Measurements from ENCODE around the gene FGFR1OP2.
"Not testable (repeated sequence)": the region's sequence is repeated elsewhere in the genome, so short reads cannot be mapped to it uniquely, and the experiment has no call there.

Gene FGFR1OP2

DNA sequence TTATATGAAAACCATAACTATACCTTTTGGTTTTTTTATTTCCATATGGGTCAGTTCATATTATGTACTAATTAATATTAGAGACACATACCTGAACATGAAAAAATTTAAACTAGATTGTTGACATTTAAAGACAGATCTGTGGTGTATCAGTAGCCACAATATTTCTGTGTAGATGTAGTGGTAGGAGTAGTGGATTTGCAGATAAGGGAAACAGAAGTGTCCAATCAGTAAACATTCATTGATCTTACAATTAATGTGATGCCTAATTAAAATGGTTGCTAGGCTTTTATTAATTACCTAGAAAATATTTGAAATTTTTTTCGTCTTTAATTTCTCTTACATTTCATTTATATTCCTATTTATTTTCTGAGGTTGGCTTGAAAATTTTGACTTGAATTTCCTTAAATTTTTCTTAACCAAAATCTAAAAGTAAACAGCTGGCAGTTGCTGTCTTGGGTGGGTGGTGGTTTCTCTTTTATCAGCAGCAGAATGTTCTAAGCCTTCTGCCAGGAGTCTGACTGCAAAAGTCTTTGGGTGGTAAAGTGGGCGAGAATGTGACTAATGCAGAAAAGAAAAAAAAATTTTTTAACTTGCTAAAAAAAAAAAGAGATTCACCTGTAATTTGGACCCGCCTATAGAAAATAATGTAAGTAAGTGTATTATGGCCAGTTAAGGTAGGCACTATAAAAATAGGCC lies 2.4 kb downstream of the FGFR1OP2 start:
- in situ Hi-C loops (cut with MboI; ENCODE audit: low sequenced_read_pairs), result no loop called here

DNA sequence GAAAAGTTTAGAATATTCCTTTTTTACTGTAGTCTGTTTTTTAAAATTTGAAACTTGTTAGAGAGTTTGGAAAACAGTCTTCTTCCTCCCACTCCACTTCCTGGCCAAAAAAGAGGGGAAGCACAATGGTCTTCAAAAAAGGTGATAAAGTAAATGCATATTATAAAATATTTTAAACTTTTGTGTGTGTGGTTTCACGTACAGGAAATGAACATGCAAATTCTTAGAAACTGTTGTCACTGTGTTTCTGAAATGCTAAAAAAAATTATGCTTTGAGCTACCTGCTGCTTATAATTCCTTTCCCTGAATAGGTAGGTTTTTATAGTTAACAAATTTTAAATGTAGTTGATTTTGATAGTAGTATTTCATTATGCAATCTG lies 2.9 kb downstream of the FGFR1OP2 start:
- in situ Hi-C loops (cut with MboI; ENCODE audit: low sequenced_read_pairs), result no loop called here

DNA sequence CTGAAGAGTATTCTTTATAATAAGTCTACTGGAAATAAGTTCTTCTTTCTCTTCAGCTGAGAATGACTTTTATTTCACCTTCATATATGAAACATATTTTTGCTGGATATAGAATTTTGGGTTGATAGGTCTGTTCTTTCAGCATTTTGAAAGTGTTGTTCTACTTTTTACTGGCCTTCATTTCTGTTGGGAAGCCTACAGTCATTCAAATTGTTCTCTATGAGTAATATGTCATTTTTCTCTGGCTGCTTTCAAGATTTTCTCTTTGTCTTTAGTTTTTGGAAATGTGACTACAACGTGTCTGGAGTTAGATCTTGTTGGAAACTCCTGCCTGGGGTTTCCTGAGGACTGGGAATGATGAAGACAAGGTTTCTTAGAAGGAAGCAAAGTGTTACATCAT lies 10.0 kb downstream of the FGFR1OP2 start:
- in situ Hi-C loops (cut with MboI; ENCODE audit: low sequenced_read_pairs), result no loop called here

DNA sequence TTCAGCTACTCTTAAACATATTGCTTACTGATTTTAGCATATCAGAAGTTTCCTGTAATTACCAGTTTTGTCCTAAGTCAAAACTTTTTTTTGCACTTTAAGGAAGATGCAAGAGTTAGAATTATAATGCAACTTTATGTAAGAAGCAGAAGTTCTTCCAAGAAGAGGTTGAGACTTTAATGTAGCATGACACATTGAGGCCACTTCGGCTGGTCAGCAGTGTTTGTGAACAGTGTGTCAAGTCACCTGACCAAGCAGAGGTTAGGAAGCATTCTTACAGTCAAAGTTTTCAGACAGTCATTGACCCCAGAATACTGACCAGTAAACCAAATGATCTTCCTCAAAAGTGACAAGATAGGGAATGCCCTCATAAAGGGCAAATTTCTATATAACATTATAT lies 15.2 kb downstream of the FGFR1OP2 start:
- in situ Hi-C loops (cut with MboI; ENCODE audit: low sequenced_read_pairs), result no loop called here

DNA sequence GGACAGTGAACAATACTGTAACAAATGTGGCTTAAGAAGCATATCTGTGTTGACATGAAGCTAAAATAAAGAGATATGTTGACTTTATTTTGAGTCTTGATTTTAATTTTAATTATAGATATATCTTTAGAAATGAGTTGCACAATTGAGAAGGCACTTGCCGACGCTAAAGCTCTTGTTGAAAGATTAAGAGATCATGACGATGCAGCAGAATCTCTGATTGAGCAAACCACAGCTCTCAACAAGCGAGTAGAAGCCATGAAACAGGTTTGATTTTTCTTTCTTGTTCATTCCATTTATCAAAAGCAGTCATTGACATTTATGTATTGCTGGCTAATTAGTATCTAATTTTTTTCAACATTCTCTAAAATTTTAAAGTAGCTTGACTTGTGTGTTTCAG lies 15.8 kb downstream of the FGFR1OP2 start:
- in situ Hi-C loops (cut with MboI; ENCODE audit: low sequenced_read_pairs), result no loop called here

DNA sequence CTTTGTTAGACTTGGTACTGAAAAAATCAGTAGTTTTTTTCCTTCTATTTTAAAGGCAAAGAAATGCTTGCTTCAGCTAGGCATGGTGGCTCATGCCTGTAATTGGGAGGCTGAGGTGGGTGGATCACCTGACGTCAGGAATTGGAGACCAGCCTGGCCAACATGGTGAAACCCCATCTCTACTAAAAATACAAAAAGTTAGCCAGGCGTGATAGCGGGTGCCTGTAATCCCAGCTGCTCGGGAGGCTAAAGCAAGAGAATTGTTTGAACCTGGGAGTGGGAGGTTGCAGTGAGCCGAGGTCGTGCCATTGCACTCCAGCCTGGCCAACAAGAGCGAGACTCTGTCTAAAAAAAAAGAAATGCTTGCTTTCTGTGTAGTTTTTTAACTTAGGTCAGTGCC lies 23.1 kb downstream of the FGFR1OP2 start:
- in situ Hi-C loops (cut with MboI; ENCODE audit: low sequenced_read_pairs), result not testable (repeated sequence)

DNA sequence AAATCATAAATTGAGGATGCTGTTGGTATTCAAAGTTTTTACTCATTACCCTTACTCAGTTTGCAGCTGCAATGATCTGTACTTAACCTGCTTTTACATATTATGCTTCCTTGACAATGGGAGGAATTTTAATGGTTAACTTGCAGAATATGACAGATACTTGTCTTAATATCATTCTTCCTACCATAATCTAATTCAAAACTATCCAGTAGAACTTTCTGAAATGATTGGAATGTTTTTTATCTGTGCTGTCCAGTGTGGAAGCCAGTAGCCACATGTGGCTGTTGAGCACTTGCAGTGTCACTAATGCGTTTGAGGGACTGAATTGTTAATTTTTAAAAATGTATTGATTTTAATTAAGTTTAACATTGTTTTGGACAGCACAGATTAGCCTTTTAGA lies 23.5 kb downstream of the FGFR1OP2 start:
- in situ Hi-C loops (cut with MboI; ENCODE audit: low sequenced_read_pairs), result no loop called here

DNA sequence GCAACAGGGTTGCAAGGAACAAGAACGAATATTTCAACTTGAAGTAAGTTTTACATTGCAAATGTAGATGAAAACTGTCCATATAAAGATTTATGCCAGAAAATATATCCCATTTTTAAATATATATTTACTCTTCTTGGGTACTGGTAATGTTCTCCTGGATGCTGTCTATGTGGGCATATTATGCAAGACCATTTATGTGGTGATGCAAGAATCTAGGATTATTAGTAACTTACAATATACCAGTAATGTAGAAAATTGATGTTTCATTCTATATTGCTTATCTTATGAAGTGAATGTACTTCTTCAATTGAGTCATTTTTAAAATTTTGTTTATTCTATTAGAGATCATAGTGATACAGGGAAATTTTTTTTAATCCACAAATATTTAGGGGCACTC lies 25.1 kb downstream of the FGFR1OP2 start:
- in situ Hi-C loops (cut with MboI; ENCODE audit: low sequenced_read_pairs), result no loop called here

DNA sequence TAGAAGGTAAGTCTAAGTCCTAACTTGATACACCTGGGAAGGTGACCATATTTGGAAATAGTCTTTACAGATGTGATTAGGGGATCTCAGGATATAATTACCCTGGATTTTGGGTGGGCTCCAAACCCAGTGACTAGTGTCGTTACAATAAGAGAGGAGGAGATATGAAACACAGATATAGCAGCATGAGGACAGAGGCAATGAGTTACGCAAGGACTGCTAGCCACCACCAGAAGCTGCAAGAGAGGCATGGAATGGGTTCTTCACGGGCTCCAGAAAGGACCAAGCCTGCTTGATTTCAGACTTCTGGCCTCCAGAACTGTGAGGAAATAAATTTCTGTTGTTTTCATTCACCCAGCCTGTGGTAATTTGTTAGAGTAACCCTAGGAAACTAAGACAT lies 28.6 kb downstream of the FGFR1OP2 start:
- in situ Hi-C loops (cut with MboI; ENCODE audit: low sequenced_read_pairs), result no loop called here

DNA sequence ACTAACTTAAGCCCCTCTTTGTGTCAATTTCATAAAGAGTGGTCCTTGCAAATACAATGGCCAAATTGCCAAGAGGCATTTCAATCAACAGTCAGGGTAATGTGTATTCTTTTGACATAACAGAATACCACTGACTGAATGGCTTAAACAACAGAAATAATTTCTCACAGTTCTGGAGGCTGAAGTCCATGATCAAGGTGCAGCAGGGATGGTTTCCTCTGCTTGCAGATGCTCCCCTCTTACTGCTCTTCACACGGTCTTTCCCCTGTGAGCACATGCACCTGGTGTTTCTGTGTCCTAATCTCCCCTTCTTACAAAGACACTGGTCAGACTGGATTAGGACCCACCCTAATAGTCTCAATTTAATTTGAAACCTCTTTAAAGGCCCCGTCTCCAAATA lies 31.9 kb downstream of the FGFR1OP2 start:
- in situ Hi-C loops (cut with MboI; ENCODE audit: low sequenced_read_pairs), result no loop called here

DNA sequence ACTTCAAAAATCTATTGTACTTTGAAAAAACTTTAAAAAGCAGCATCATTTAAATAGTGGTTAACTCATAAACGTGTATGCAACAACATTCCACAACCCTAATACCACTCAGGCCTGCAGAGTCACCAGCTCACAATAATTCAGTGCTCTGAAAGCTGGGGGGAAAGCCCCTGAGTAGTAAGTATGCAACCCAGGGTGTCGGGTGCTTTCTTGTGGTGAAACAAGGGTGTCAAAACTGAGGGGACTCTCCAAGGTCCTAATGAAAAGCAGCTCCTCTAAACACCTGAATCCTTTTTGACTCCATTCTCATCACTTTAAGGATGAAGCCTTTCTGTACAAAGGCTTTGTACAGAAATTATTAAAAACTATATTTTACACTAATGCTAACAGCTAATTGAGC lies 33.7 kb downstream of the FGFR1OP2 start:
- in situ Hi-C loops (cut with MboI; ENCODE audit: low sequenced_read_pairs), result no loop called here

DNA sequence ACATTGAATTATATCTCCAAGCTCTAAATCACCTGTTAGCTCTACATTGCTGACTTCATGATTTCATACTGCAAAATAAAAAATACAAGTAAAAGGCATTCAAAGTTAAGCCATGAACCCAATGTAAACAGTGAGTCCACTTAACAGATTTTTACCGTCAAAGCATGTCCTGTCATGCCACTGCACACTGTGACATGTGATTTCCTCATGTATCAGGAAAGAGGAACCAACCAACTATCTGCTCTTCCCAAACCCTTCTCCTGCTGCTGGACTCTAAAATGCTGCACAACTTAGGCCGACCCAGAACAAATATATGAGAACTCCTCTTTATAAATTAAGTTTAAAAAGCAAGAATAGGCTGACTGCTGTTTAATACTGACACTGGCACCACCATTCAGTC lies 38.4 kb downstream of the FGFR1OP2 start:
- in situ Hi-C loops (cut with MboI; ENCODE audit: low sequenced_read_pairs), result no loop called here

DNA sequence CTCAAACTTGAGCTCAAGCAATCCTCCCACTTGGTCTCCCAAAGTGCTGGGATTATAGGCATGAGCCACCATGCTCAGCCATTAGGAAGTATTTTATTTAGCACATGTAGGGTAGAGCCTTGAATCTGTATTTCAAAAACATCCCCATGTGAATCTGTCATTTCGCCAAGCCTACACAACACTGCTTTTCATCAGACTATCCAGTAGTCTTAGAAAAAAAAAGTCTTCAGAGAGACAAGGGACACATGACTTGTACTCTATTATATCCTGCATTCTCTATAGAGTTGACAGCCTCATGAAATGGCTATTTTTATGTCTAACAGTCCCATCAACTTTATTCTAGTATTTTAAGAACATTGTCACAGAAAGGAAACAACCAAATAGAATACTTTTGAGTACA lies 40.5 kb downstream of the FGFR1OP2 start:
- in situ Hi-C loops (cut with MboI; ENCODE audit: low sequenced_read_pairs), result no loop called here

DNA sequence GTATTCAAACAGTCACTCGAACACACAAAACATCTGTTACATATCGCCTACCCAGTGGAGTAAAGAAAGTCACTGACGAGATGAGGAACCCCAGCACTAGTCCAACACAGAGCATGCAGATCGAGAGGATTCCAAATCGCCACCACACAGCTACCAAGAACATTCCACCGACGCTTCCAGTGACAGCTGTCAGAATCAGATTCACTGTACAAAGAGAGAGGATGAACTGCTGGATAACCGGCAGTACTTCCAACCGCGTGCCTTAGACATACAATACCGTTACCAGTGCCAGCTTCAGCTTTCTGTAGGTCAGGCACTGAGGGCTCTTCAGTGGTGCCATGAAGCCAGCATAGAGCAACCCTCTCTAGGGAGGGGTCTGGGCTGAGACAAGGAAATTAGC lies 41.5 kb downstream of the FGFR1OP2 start:
- in situ Hi-C loops (cut with MboI; ENCODE audit: low sequenced_read_pairs), result no loop called here

DNA sequence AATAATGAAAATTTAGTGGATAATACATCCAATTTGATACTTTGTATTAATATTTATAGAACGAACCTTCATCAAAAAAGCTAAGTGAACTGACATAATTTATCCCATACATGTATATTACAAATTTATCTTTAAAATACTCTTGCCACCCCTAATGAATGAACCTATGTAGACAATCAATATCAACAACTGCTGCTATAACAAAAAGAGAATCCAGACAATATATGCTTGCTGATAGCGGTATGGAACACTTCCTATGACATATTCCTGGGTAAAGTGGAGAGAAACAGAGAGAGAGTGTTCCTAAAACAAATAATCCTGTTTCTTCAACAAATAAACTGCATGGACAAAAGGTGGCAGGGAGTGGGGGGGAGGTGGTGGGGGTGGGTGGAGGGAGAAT lies 44.6 kb downstream of the FGFR1OP2 start:
- in situ Hi-C loops (cut with MboI; ENCODE audit: low sequenced_read_pairs), result no loop called here

DNA sequence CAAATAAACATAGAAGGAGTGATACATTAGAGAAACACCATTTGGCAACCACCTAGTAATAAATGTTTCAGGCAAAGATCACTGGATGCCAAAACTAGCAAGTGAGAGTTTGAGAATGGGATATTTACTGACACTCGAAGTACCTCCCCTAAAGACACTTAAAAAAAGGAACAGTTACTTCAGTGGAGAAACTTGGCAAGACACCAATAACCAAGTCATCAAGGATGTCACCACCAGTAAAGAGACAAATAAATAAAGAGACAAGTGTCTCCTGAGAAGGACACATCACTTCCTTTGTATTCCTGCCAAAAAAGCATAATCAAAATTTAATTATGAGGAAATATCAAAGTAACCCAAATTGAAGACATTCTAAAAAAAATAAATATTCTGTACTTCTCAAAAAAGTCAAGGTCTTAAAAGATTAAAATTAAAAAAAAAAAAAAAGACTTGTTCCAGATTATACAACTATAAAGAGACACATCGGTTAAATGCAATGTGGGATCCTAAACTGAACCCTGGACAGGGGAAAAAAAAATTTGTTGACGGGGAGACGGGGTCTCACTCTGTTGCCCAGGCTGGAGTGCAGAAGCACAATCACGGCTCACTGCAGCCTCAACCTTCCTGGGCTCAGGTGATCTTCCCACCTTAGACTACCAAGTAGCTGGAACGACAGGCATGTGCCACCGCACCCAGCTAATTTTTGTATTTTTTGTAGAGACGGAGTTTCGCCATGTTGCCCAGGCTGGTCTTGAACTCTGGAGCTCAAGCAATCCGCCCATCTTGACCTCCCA lies 49.6 kb downstream of the FGFR1OP2 start:
- in situ Hi-C loops (cut with MboI; ENCODE audit: low sequenced_read_pairs), result no loop called here

DNA sequence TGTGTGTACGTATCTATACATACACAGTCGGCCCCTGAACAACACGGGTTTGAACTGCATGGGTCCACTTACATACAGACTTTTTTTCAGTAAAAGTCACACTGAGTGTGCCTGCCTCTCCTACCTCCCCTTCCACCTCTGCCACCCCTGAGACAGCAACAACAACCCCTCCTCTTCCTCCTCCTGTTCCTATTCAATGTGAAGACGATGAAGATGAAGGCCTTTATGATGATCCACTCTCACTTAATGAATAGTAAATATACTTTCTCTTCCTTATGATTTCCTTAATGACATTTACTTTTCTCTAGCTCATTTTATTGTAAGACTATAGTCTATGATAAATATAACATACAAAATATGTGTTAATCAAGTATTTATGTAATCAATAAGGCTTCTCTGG lies 50.4 kb downstream of the FGFR1OP2 start:
- in situ Hi-C loops (cut with MboI; ENCODE audit: low sequenced_read_pairs), result no loop called here

DNA sequence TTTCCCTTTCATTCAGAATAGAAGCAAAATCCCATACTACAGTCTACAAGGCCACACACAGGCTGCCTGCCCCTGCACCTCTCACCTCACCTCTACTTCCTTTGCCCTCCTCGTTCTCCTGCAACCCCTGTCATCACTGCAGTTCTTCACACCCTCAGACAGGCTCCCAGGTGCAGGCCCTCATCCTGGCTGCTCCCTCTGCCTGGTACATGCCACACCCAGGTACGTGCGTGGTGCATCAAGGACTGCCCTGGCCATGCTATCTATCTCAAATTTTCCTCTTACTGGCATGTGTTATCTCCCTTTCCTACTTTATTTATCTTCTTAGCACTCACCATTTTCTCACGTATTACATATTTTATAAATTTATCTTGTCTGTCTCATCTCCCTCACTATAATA lies 51.6 kb downstream of the FGFR1OP2 start:
- in situ Hi-C loops (cut with MboI; ENCODE audit: low sequenced_read_pairs), result no loop called here

DNA sequence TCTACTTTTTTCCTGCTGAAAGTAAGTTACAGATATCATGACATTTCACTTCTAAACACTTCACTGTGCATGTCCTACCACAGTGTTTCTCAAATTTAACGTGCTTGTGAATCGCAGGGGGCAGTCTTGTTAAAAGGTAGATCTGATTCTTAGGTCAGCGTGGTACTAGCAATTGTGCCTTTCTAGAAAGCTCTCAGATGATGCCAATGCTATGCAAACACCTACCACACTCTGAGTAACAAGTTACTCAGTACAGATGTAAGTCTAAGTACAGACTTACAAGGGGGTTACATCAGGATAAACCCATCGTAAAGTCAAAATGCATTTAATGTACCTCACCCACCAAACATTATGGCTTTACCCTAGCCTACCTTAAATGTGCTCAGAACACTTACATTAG lies 53.6 kb downstream of the FGFR1OP2 start:
- in situ Hi-C loops (cut with MboI; ENCODE audit: low sequenced_read_pairs), result no loop called here

DNA sequence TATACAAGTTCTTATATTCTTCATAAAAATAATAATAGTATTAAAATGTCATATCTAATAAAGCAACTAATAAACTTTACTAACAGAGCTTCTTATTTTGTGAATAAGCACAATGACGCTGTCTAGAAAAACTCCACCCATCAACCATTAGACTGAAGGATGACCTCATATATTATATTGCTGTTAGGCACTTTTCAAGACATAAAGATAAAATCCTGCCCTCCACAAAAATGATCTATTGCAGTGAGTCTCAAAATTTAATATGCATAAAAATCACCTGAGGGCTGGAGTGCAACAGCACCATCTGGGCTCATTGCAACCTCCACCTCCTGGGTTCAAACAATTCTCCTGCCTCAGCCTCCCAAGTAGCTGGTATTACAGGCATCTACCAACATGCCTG lies 55.8 kb downstream of the FGFR1OP2 start:
- in situ Hi-C loops (cut with MboI; ENCODE audit: low sequenced_read_pairs), result no loop called here

DNA sequence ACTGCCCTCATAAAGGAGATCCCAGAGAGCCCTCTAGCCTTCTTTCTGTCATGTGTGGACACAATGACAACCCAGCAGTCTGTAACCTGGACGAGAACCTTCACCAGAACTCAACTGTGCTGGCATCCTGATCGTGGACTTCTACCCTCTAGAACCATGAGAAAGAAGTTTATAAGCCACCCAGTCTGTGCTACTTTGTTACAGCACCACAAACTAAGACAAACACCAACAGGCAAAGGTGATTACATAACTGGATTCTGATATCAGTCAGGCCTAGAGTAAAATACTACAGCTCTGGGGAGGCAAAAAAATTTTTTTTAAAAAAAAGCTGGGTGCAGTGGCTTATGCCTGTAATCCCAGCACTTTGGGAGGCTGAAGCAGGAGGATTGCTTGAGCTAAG lies 57.4 kb downstream of the FGFR1OP2 start:
- in situ Hi-C loops (cut with MboI; ENCODE audit: low sequenced_read_pairs), result no loop called here

DNA sequence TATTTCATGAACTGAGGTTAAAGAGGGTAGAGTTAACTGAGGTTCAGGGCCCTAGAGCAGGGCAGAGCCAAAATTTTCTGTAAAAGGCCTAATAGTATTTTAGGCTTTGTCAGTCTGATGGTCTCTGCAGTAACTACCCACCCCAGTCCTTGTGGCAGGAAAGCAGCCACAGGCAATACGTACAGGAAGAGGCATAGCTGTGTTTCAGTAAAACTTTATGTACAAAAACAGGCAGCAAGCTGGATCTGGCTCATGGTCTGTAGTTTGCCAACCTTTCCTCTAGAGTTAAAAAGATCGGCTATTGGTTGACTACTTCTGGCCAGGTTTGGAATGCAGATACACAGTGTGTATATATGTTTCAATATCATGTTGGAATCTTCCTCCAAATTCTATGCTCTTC lies 58.7 kb downstream of the FGFR1OP2 start:
- in situ Hi-C loops (cut with MboI; ENCODE audit: low sequenced_read_pairs), result no loop called here

DNA sequence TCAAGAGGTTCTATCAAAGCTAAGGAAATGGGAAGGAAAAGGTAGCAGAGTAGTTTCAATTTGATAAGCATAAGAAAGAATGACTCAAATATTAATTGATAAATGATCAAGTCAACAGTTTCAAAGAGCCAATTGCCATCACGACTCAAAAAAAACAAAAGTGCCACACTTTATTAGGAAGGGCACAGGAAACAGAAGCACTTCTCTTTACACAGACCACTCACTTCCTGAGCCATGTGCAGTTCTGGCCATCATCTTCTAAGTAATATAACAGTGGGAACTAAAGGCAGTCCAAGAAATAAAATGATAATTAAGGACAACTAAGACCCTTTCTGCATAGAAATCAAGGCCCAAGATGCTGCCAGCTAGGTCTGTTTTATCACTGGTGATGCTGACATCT lies 62.7 kb downstream of the FGFR1OP2 start:
- in situ Hi-C loops (cut with MboI; ENCODE audit: low sequenced_read_pairs), result loop anchor here (25.0 kb wide), 1 partner anchor 164 kb away; the partner anchor contains the start of gene ITPR2
